Neural progenitor cell (in vitro differentiated cells): ENCODE measurements around the gene CSNK1G3. TPM values are rescaled to one million over a fixed set of nuclear protein-coding genes. Genes with fewer than 3 reads are reported as not detected.

Experiments
- DNase-seq: peaks from one replicate; pipeline ENCODE4 v3.0.0-alpha.2; 2016; ENCODE audit warnings: low spot score
- H2AFZ ChIP-seq: fragments of 200-600 bp; sonication (generic); replicated peaks from 2 replicates; pipeline ENCODE4 v1.6.1; 2016; ENCODE audit warnings: antibody characterized with exemption
- H3F3A ChIP-seq: fragments of 200-600 bp; sonication (generic); 2 replicates; pipeline ENCODE4 v1.6.1; 2016; ENCODE audit warnings: antibody characterized with exemption, low read depth
- H3K27ac ChIP-seq: fragments of 200-600 bp; sonication (generic); 2 replicates; pipeline ENCODE4 v1.5.1; 2016; ENCODE audit warnings: mild to moderate bottlenecking
- H3K27me3 ChIP-seq: fragments of 200-600 bp; sonication (generic); 2 replicates; pipeline ENCODE4 v1.6.1; 2016; ENCODE audit warnings: mild to moderate bottlenecking, moderate library complexity
- H3K36me3 ChIP-seq: fragments of 200-600 bp; sonication (generic); 2 replicates; pipeline ENCODE4 v1.5.1; 2016
- H3K4me1 ChIP-seq: fragments of 200-600 bp; sonication (generic); 2 replicates; pipeline ENCODE4 v1.6.1; 2016; ENCODE audit warnings: mixed run types
- H3K4me2 ChIP-seq: fragments of 200-600 bp; sonication (generic); 2 replicates; pipeline ENCODE4 v1.6.1; 2016
- H3K4me3 ChIP-seq: fragments of 200-600 bp; sonication (generic); 2 replicates; pipeline ENCODE4 v1.5.1; 2016
- H3K79me2 ChIP-seq: fragments of 200-600 bp; sonication (generic); 2 replicates; pipeline ENCODE4 v1.6.1; 2016; ENCODE audit warnings: low read depth
- H3K9ac ChIP-seq: fragments of 200-600 bp; sonication (generic); 2 replicates; pipeline ENCODE4 v1.6.1; 2016
- H3K9me3 ChIP-seq: fragments of 200-600 bp; sonication (generic); 2 replicates; pipeline ENCODE4 v1.5.1; 2016; ENCODE audit warnings: low read depth
- H4K20me1 ChIP-seq: fragments of 200-600 bp; sonication (generic); 2 replicates; pipeline ENCODE4 v1.6.1; 2016; ENCODE audit warnings: low read depth
- H3K27ac Mint-ChIP-seq: 3 replicates; pipeline ENCODE4 v1.8.0; 2021; ENCODE audit warnings: mixed read lengths
- H3K27me3 Mint-ChIP-seq: 2 replicates; pipeline ENCODE4 v1.8.0; 2022; ENCODE audit warnings: low read depth, mild to moderate bottlenecking, inconsistent platforms, moderate library complexity, mixed read lengths; ENCODE audit not compliant: insufficient read depth
- H3K36me3 Mint-ChIP-seq: 3 replicates; pipeline ENCODE4 v1.8.0; 2021; ENCODE audit warnings: mixed read lengths
- H3K4me1 Mint-ChIP-seq: 3 replicates; pipeline ENCODE4 v1.8.0; 2021; ENCODE audit warnings: mixed read lengths
- H3K4me3 Mint-ChIP-seq: 3 replicates; pipeline ENCODE4 v1.8.0; 2021; ENCODE audit warnings: mild to moderate bottlenecking, moderate library complexity, mixed read lengths
- H3K9me3 Mint-ChIP-seq: 3 replicates; pipeline ENCODE4 v1.8.0; 2020; ENCODE audit warnings: mixed read lengths
- EZH2 ChIP-seq: fragments of 200-600 bp; sonication (generic); IDR thresholded peaks from 2 replicates; pipeline ENCODE4 v1.6.1; 2017; ENCODE audit warnings: antibody characterized with exemption, mild to moderate bottlenecking, moderate library complexity
- EZH2phosphoT487 ChIP-seq: fragments of 200-600 bp; sonication (generic); IDR thresholded peaks from 2 replicates; pipeline ENCODE4 v1.6.1; 2017; ENCODE audit warnings: antibody characterized with exemption
- total RNA-seq: library from RNA; depleted of rRNA; stranded (reverse); fragments of >200 nt; gene quantifications from 2 replicates; pipeline ENCODE4 v1.2.3, GENCODE V29; 2015; ENCODE audit warnings: low replicate concordance
- TF ChIP-seq, protein P1 (sequence below): fragments of 200-600 bp; sonication (generic); IDR thresholded peaks from 2 replicates; pipeline ENCODE4 v1.5.1; 2017; ENCODE audit warnings: antibody characterized with exemption, mild to moderate bottlenecking

The CSNK1G3 gene
- total RNA-seq, 1 donor from 2014 or later = 96.7 TPM

GRCh38 chr5:123659495-123659894, 147.5 kb downstream of the CSNK1G3 start:
- Histone ChIP-seq H3F3A (no peaks in the 10 kb centered on the region), H3K9ac (no peak overlapping the region), H3K79me2 (no peaks in the 10 kb centered on the region), H3K4me2 (no peak overlapping the region), H3K27ac (no peak overlapping the region), H3K36me3 (no peaks in the 10 kb centered on the region), H3K27me3 (no peaks in the 10 kb centered on the region), H3K4me3 (no peak overlapping the region), H4K20me1 (no peaks in the 10 kb centered on the region), H3K4me1 (no peaks in the 10 kb centered on the region), H3K9me3 (no peaks in the 10 kb centered on the region), H2AFZ (no peak overlapping the region)
- Mint-ChIP-seq H3K4me3 (no peak overlapping the region), H3K9me3 (peaks cover 14% of the 10 kb centered on the region), H3K4me1 (no peaks in the 10 kb centered on the region), H3K36me3 (peaks cover 2% of the 10 kb centered on the region), H3K27ac (no peak overlapping the region), H3K27me3 (no peaks in the 10 kb centered on the region)
- TF ChIP-seq, protein P1, sequence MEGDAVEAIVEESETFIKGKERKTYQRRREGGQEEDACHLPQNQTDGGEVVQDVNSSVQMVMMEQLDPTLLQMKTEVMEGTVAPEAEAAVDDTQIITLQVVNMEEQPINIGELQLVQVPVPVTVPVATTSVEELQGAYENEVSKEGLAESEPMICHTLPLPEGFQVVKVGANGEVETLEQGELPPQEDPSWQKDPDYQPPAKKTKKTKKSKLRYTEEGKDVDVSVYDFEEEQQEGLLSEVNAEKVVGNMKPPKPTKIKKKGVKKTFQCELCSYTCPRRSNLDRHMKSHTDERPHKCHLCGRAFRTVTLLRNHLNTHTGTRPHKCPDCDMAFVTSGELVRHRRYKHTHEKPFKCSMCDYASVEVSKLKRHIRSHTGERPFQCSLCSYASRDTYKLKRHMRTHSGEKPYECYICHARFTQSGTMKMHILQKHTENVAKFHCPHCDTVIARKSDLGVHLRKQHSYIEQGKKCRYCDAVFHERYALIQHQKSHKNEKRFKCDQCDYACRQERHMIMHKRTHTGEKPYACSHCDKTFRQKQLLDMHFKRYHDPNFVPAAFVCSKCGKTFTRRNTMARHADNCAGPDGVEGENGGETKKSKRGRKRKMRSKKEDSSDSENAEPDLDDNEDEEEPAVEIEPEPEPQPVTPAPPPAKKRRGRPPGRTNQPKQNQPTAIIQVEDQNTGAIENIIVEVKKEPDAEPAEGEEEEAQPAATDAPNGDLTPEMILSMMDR = no peak
- TF ChIP-seq EZH2phosphoT487 = no peak
- no peak for TF ChIP-seq EZH2
- DNase-seq = no peak

- H3F3A ChIP-seq = no peaks in the 10 kb centered on the region
- no peak overlapping the region for H3K27ac ChIP-seq
- H3K9me3 ChIP-seq = no peaks in the 10 kb centered on the region
- no peak overlapping the region for H3K4me3 ChIP-seq
- Mint-ChIP-seq H3K27ac (no peak overlapping the region), H3K4me1 (no peaks in the 10 kb centered on the region), H3K36me3 (peaks cover 4% of the 10 kb centered on the region), H3K27me3 (peaks cover 2% of the 10 kb centered on the region), H3K9me3 (peaks cover 27% of the 10 kb centered on the region), H3K4me3 (no peak overlapping the region)
- no peak for DNase-seq
- H3K36me3 ChIP-seq = peaks cover 5% of the 10 kb centered on the region
- H4K20me1 ChIP-seq = no peaks in the 10 kb centered on the region
- no peak overlapping the region for H2AFZ ChIP-seq
- H3K4me2 ChIP-seq = no peak overlapping the region
- H3K79me2 ChIP-seq = no peaks in the 10 kb centered on the region
- no peaks in the 10 kb centered on the region for H3K27me3 ChIP-seq
- no peaks in the 10 kb centered on the region for H3K4me1 ChIP-seq
- H3K9ac ChIP-seq = no peak overlapping the region
- TF ChIP-seq, protein P1 = no peak
- no peak for TF ChIP-seq EZH2
- no peak for TF ChIP-seq EZH2phosphoT487
These were observed 153.0 kb downstream of the CSNK1G3 start for GRCh38 chr5:123664961-123665360.

DNA sequence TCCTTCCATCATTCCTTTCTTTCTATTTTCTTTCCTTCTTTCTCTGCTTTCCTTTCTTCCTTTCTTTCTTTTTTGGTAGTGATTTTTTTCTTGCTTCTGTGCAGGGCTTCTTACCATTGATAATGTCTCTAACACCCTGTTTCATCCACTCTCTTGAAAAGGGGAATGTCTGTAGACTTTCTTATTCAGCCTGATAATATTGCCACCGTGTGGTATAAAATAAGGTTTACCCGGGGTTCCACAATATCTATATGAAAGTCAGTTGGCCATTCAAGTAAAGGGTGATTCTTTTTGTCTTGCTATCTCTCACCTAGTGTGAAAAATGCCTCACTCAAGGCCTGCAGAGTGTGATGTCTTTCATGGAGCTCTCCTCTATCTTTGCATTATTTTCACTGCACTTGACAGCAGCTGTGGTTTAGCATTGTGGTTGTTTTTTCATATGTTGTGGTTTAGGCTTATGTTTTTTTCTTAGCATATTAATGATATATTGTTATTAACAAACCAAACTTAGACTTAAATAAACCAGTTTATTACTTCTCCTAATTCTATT, 153.9 kb downstream of the CSNK1G3 start:
- H3K27me3 ChIP-seq = no peaks in the 10 kb centered on the region
- no peak for TF ChIP-seq EZH2phosphoT487
- TF ChIP-seq EZH2 = no peak
- TF ChIP-seq, protein P1 = no peak

More for the DNA sequence above, 153.9 kb downstream of the CSNK1G3 start:
- Histone ChIP-seq H2AFZ (no peak overlapping the region), H3F3A (no peaks in the 10 kb centered on the region), H3K9ac (no peak overlapping the region), H3K4me1 (no peaks in the 10 kb centered on the region), H3K4me2 (no peak overlapping the region), H3K36me3 (peaks cover 5% of the 10 kb centered on the region), H3K79me2 (no peaks in the 10 kb centered on the region), H3K9me3 (no peaks in the 10 kb centered on the region), H3K27ac (no peak overlapping the region), H3K4me3 (no peak overlapping the region), H4K20me1 (no peaks in the 10 kb centered on the region)
- peaks cover 4% of the 10 kb centered on the region for H3K36me3 Mint-ChIP-seq
- H3K27me3 Mint-ChIP-seq = peaks cover 2% of the 10 kb centered on the region
- DNase-seq = no peak
- H3K4me1 Mint-ChIP-seq = peaks cover 4% of the 10 kb centered on the region
- H3K27ac Mint-ChIP-seq = no peak overlapping the region
- no peak overlapping the region for H3K4me3 Mint-ChIP-seq
- H3K9me3 Mint-ChIP-seq = peaks cover 27% of the 10 kb centered on the region

Other genes with a start within 250 kb of the CSNK1G3 start
- gene CEP120, start 88.8 kb upstream of the CSNK1G3 start, total RNA-seq = 25.2 and 38.5 TPM in 2 replicates